HG03378 (cell line): ENCODE measurements around the gene PGAM2.
"Not testable (repeated sequence)": the region's sequence is repeated elsewhere in the genome, so short reads cannot be mapped to it uniquely, and the experiment has no call there.

Source experiments
- ATAC-seq: cut with Tn5 transposase; IDR thresholded peaks from one replicate; pipeline ENCODE4 v1.9.1; 2021; ENCODE audit warnings: mild to moderate bottlenecking, moderate library complexity; ENCODE audit not compliant: unreplicated experiment

Gene PGAM2

GRCh38 chr7:44052771-44053365 is 12.5 kb downstream of the PGAM2 start:
- ATAC-seq: no peak

- ATAC-seq: no peak
These were observed 13.7 kb downstream of the PGAM2 start for GRCh38 chr7:44051611-44052220.

GRCh38 chr7:44050915-44051560 is 14.3 kb downstream of the PGAM2 start:
- ATAC-seq: no peak

GRCh38 chr7:44050121-44050914 is 15.0 kb downstream of the PGAM2 start:
- no peak for ATAC-seq

- no peak for ATAC-seq
These were observed 17.2 kb downstream of the PGAM2 start for GRCh38 chr7:44048031-44048795.

GRCh38 chr7:44046321-44047061 is 18.9 kb downstream of the PGAM2 start:
- ATAC-seq: peak; percentile 67

DNA sequence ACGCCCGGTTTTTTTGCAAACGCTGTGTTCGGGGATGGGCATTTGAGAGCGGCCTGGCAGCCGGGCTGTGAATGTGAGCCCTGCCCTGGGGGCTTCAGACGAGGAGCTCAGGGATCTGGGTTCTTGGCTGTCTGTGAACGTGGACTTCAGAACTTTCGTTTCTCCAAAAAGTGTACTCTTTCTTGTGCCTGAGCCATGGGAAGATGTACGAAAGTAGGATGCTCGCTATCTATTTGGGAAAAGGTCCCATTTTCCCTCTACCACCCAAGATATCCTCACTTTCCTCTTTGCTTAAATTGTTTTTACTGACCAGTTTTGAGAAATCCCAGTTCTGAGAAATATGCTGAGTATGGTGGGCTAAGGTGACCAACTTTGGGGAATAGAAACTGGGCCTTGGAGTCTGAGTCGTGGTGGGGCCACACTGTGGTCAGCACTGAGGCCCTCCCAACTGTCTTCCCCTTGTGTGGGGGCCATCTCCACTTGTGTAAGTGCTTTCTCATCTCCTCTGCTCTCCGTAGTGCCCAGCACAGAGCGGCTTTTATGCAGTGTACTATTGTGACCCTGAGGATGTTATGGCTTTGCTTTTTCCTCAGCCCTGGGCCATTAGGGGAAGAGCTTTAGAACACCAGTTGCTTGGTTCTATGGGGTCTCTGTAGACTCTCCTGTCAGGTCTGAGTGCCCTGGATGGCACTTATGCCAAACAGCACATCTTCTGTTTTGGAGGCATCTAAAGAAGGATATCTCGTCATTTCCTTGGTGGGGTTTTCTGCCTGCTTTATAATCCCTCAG is 19.9 kb downstream of the PGAM2 start:
- no peak for ATAC-seq

DNA sequence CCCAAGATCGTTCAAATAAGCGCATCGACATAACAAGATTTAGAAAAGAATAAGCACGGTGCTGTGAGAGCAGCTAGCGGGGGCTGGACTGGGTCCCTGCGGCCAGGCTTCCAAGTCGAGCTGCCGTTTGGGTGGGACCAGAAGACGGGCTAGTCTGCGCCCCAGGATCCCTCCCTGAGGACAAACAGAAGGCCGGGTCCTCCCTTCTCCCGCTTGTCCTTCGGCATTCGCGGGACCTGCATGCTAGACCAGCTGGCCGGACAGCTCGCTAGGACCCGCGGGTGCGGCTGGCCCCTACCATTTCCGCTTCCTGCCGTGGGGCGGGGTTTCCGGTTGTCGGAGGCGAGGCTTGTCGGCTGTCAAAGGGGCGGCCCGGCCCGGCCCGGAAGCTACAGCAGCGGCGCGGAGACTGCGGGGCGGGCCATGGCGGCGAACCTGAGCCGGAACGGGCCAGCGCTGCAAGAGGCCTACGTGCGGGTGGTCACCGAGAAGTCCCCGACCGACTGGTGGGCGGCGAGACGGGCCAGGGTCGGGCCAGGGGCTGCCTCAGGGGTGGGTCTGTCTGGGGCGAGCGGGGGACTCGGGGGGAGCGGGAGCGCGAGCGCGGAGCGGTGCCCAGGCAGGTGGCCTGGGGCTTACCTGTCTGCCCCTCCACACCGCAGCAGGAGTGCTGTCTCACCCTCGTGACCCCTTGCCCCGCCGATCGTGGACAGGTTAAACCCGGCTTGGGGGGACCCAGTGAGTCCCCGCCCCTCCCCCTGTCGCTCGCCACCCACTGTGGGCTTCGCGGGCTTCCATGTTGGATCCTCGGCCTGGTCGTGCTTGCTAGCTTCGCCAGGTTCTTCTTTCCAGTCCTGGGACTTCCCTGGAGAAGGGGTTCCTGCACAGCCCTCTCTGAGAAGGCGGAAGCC is 20.8 kb downstream of the PGAM2 start, which contains the start of gene DBNL:
Gene DBNL (plus strand): TSS at position 388 of the 911 bp plus-strand sequence. CDS start 36 bp downstream, at position 424.
- ATAC-seq: peak; percentile 54

- ATAC-seq: no peak
These were observed 21.5 kb downstream of the PGAM2 start for GRCh38 chr7:44043902-44044301.

- no peak for ATAC-seq
These were observed 23.1 kb downstream of the PGAM2 start for GRCh38 chr7:44042221-44042620.

DNA sequence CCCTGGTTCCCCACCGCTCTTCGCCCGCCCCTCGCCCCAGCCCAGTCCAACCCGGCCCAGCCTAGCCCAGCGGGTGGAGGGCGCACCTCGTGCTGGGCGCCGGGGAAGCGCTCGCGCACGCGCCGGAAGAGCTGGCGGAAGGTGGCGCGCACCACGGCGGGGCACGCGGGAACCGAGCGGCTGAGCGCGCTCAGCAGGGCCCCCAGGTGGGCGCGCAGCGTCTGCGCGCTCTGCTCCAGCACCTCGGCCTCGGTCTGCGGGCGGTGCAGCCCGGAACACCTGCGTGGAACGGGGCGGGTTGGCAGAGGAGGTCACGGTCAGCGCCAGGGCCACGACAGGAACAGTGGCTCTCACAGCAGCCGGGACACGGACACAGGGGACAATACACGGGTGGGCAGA is 24.9 kb downstream of the PGAM2 start:
- not testable (repeated sequence) for ATAC-seq

DNA sequence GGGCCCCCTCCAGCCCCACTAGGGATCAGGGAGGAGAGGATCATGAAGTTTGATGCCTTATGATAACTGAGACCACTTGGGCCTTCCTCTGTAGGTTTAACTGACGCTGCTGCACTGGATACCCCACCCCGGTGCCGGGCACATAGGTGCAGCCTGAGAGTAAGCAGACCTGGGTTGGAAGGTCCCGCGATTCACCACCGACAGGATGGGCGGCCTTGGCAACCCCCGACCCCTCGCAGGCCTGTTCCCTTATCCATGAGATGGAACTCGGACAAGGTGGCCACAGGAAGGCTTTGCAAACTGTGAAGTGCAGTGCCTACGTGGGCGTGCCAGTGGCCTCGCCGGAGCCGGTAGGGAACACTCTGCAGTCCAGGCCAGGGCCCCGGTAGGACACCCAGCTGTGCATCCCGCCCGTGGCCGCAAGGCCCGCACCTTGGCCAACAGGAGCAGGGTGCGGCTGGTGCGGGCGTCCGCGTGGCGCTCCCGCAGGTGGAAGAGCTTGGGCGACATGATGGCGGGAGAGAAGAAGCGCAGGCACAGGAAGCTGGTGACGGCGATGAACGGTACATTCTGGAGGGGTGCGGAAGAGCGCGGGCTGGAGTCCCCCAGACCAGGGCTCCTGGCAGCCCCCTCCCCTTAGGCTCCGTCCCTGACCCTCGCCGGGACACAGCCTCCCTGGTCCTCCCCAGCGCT is 25.4 kb downstream of the PGAM2 start:
- not testable (repeated sequence) for ATAC-seq

GRCh38 chr7:44038961-44039558 is 26.3 kb downstream of the PGAM2 start:
- peak; percentile 52 for ATAC-seq

GRCh38 chr7:44038553-44038952 is 26.8 kb downstream of the PGAM2 start:
- not testable (repeated sequence) for ATAC-seq

GRCh38 chr7:44037951-44038350 is 27.4 kb downstream of the PGAM2 start:
- ATAC-seq: not testable (repeated sequence)

DNA sequence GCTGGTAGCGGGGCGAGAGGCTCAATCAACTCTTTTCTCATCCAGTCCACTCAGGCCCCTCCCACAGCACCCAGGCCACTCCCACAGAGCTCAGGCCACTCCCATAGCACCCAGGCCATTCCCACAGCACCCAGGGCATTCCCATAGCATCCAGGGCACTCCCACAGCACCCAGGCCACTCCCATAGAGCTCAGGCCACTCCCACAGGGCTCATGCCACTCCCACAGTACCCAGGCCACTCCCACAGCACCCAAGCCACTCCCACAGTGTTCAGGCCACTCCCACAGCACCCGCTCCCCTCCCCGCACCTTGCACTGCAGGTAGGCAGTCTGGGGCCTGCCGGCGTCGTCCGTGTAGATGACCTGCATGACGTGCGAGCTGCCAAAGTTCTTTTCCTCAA is 29.0 kb downstream of the PGAM2 start:
- not testable (repeated sequence) for ATAC-seq
